GM23338 (cell line): ENCODE data around the gene KRTCAP3. TPM values are rescaled to one million over a fixed set of nuclear protein-coding genes. Genes with fewer than 3 reads are reported as not detected.

ENCODE experiments used
- ATAC-seq: fragments of 200-7000 bp; cut with Tn5 transposase; 3 replicates; pipeline ENCODE4 v1.9.1; 2020
- DNase-seq: peaks from one replicate; pipeline ENCODE4 v3.0.0-alpha.2; 2015; ENCODE audit warnings: low spot score
- H2AFZ ChIP-seq: fragments of 200-600 bp; sonication (generic); 2 replicates; pipeline ENCODE4 v1.8.0; 2016; ENCODE audit warnings: antibody characterized with exemption, mild to moderate bottlenecking, moderate library complexity
- H3F3A ChIP-seq: fragments of 200-600 bp; sonication (generic); replicated peaks from 2 replicates; pipeline ENCODE4 v1.8.0; 2017; ENCODE audit warnings: antibody characterized with exemption, mixed run types, low read depth
- H3K27ac ChIP-seq: fragments of 200-600 bp; sonication (generic); 2 replicates; pipeline ENCODE4 v1.6.1; 2016; ENCODE audit warnings: low read depth
- H3K27me3 ChIP-seq: fragments of 200-600 bp; sonication (generic); 2 replicates; pipeline ENCODE4 v1.8.0; 2016; ENCODE audit warnings: mild to moderate bottlenecking, mixed run types, moderate library complexity; ENCODE audit not compliant: insufficient read depth
- H3K36me3 ChIP-seq: fragments of 200-600 bp; sonication (generic); 2 replicates; pipeline ENCODE4 v1.8.0; 2016; ENCODE audit warnings: mild to moderate bottlenecking; ENCODE audit not compliant: insufficient read depth
- H3K4me1 ChIP-seq: fragments of 200-600 bp; sonication (generic); 2 replicates; pipeline ENCODE4 v1.8.0; 2016; ENCODE audit warnings: mild to moderate bottlenecking, moderate library complexity; ENCODE audit not compliant: insufficient read depth
- H3K4me2 ChIP-seq: fragments of 200-600 bp; sonication (generic); 2 replicates; pipeline ENCODE4 v1.7.1; 2017; ENCODE audit warnings: mixed run types
- H3K4me3 ChIP-seq: fragments of 200-600 bp; sonication (generic); 2 replicates; pipeline ENCODE4 v1.6.1; 2016; ENCODE audit warnings: mixed run types
- H3K79me2 ChIP-seq: fragments of 200-600 bp; sonication (generic); replicated peaks from 2 replicates; pipeline ENCODE4 v1.8.0; 2017; ENCODE audit warnings: mild to moderate bottlenecking; ENCODE audit not compliant: insufficient read depth
- H3K9me2 ChIP-seq: fragments of 200-600 bp; sonication (generic); 2 replicates; pipeline ENCODE4 v1.8.0; 2017; ENCODE audit not compliant: insufficient read depth
- H4K20me1 ChIP-seq: fragments of 200-600 bp; sonication (generic); replicated peaks from 2 replicates; pipeline ENCODE4 v1.8.0; 2017; ENCODE audit warnings: mild to moderate bottlenecking; ENCODE audit not compliant: insufficient read depth
- H3K27ac Mint-ChIP-seq: 2 replicates; pipeline ENCODE4 v1.8.0; 2020; ENCODE audit warnings: inconsistent platforms, mild to moderate bottlenecking, moderate library complexity, mixed read lengths
- H3K27me3 Mint-ChIP-seq: 3 replicates; pipeline ENCODE4 v1.8.0; 2022; ENCODE audit warnings: low read depth, mild to moderate bottlenecking, moderate library complexity, mixed read lengths, inconsistent platforms; ENCODE audit not compliant: insufficient read depth, poor library complexity
- H3K36me3 Mint-ChIP-seq: 3 replicates; pipeline ENCODE4 v1.8.0; 2021; ENCODE audit warnings: low read depth, mild to moderate bottlenecking, inconsistent platforms, moderate library complexity, mixed read lengths
- H3K4me1 Mint-ChIP-seq: 3 replicates; pipeline ENCODE4 v1.8.0; 2020; ENCODE audit warnings: mild to moderate bottlenecking, inconsistent platforms, mixed read lengths
- H3K4me3 Mint-ChIP-seq: 3 replicates; pipeline ENCODE4 v1.8.0; 2021; ENCODE audit warnings: moderate library complexity, mild to moderate bottlenecking, inconsistent platforms, mixed read lengths
- H3K9me3 Mint-ChIP-seq: 3 replicates; pipeline ENCODE4 v1.8.0; 2020; ENCODE audit warnings: moderate library complexity, mild to moderate bottlenecking, inconsistent platforms, mixed read lengths
- CREB1 ChIP-seq: fragments of 250-450 bp; sonication (Bioruptor Pico); IDR thresholded peaks from 2 replicates; pipeline ENCODE4 v1.5.0; 2020; ENCODE audit warnings: low read depth, mild to moderate bottlenecking, moderate library complexity
- CTCF ChIP-seq, 2 experiments: fragments of 200-600 bp in 1 of 2; sonication (generic) in 1 of 2; conservative IDR thresholded peaks; 2 replicates each; pipeline versions ENCODE4 v1.5.1 to v1.6.1; 2016 to 2017; ENCODE audit warnings: antibody characterized with exemption in 2 of 2, low read depth in 2 of 2, mild to moderate bottlenecking in 2 of 2, moderate library complexity in 1 of 2
- ETS1 ChIP-seq: IDR thresholded peaks from 2 replicates; pipeline ENCODE4 v1.6.1; 2016; ENCODE audit warnings: antibody characterized with exemption
- EZH2 ChIP-seq: fragments of 200-600 bp; sonication (generic); IDR thresholded peaks from one replicate; pipeline ENCODE4 v1.8.0; 2017; ENCODE audit warnings: antibody characterized with exemption, mild to moderate bottlenecking, low read depth; ENCODE audit not compliant: unreplicated experiment
- EZH2phosphoT487 ChIP-seq: fragments of 200-600 bp; sonication (generic); IDR thresholded peaks from one replicate; pipeline ENCODE4 v1.8.1; 2018; ENCODE audit warnings: antibody characterized with exemption; ENCODE audit not compliant: unreplicated experiment
- JUNB ChIP-seq: IDR thresholded peaks from one replicate; pipeline ENCODE4 v1.6.1; 2016; ENCODE audit warnings: antibody characterized with exemption; ENCODE audit not compliant: unreplicated experiment
- NANOG ChIP-seq: IDR thresholded peaks from 2 replicates; pipeline ENCODE4 v1.6.1; 2016; ENCODE audit warnings: antibody characterized with exemption, borderline replicate concordance
- POLR2AphosphoS5 ChIP-seq: IDR thresholded peaks from 2 replicates; pipeline ENCODE4 v1.6.1; 2016; ENCODE audit warnings: antibody characterized with exemption, low read depth
- REST ChIP-seq: IDR thresholded peaks from one replicate; pipeline ENCODE4 v1.6.1; 2018; ENCODE audit warnings: antibody characterized with exemption; ENCODE audit not compliant: unreplicated experiment
- STAT1 ChIP-seq: IDR thresholded peaks from one replicate; pipeline ENCODE4 v1.6.1; 2016; ENCODE audit warnings: antibody characterized with exemption; ENCODE audit not compliant: unreplicated experiment
- ZNF114 ChIP-seq: fragments of 250-450 bp; sonication (Bioruptor Pico); IDR thresholded peaks from 2 replicates; pipeline ENCODE4 v1.5.0; 2020; ENCODE audit warnings: mild to moderate bottlenecking, moderate library complexity
- ZNF462 ChIP-seq: fragments of 250-450 bp; sonication (Bioruptor Pico); IDR thresholded peaks from 2 replicates; pipeline ENCODE4 v1.5.0; 2020; ENCODE audit warnings: mild to moderate bottlenecking, moderate library complexity
- polyA plus RNA-seq: library from polyadenylated mRNA; unstranded; fragments of >200 nt; fragmentation: Nextera tagmentation; extraction: Ambion mirVana; gene quantifications from 2 replicates; pipeline ENCODE4 v1.2.1, GENCODE V29; 2016
- total RNA-seq: library from RNA; depleted of rRNA; stranded (reverse); fragments of >200 nt; shearing (Covaris generic); gene quantifications from 2 replicates; pipeline ENCODE4 v1.2.3, GENCODE V29; 2014

The KRTCAP3 gene
- total and polyA plus RNA-seq, 2 experiments from 2014 or later: 15.8 to 52.4 TPM

GRCh38 chr2:27420996-27421395 lies 21.2 kb upstream of the KRTCAP3 start:
- no peaks in the 10 kb centered on the region for H4K20me1 ChIP-seq
- no peaks in the 10 kb centered on the region for H3K27me3 ChIP-seq
- DNase-seq (no peak), ATAC-seq (no peak)
- H3F3A ChIP-seq: no peaks in the 10 kb centered on the region
- H3K27ac Mint-ChIP-seq: no peak overlapping the region
- no peak overlapping the region for H3K4me2 ChIP-seq
- no peak overlapping the region for H3K27ac ChIP-seq
- no peak overlapping the region for H2AFZ ChIP-seq
- no peaks in the 10 kb centered on the region for H3K4me1 ChIP-seq
- no peaks in the 10 kb centered on the region for H3K36me3 ChIP-seq
- no peaks in the 10 kb centered on the region for H3K4me1 Mint-ChIP-seq
- no peaks in the 10 kb centered on the region for H3K9me2 ChIP-seq
- no peak overlapping the region for H3K4me3 ChIP-seq
- H3K9me3 Mint-ChIP-seq: no peaks in the 10 kb centered on the region
- TF ChIP-seq POLR2AphosphoS5: no peak
- no peak for TF ChIP-seq NANOG
- no peak for TF ChIP-seq ZNF114 (CRISPR knock-in tag)
- TF ChIP-seq CTCF (conservative IDR thresholded peaks at IDR 0.05; ENCODE audit: low read depth in 2 of 2): no peak
- no peak for TF ChIP-seq ZNF462 (CRISPR knock-in tag)
- no peak for TF ChIP-seq ETS1
- no peak for TF ChIP-seq REST
- no peak for TF ChIP-seq JUNB
- no peak for TF ChIP-seq STAT1
- no peak for TF ChIP-seq EZH2
- TF ChIP-seq EZH2phosphoT487: no peak
- TF ChIP-seq CREB1 (CRISPR knock-in tag): no peak
- H3K27me3 Mint-ChIP-seq: no peaks in the 10 kb centered on the region
- H3K79me2 ChIP-seq: no peaks in the 10 kb centered on the region
- no peaks in the 10 kb centered on the region for H3K36me3 Mint-ChIP-seq
- H3K4me3 Mint-ChIP-seq: no peak overlapping the region
